Measurements from ENCODE around the gene CEP63.

CEP63 gene

DNA sequence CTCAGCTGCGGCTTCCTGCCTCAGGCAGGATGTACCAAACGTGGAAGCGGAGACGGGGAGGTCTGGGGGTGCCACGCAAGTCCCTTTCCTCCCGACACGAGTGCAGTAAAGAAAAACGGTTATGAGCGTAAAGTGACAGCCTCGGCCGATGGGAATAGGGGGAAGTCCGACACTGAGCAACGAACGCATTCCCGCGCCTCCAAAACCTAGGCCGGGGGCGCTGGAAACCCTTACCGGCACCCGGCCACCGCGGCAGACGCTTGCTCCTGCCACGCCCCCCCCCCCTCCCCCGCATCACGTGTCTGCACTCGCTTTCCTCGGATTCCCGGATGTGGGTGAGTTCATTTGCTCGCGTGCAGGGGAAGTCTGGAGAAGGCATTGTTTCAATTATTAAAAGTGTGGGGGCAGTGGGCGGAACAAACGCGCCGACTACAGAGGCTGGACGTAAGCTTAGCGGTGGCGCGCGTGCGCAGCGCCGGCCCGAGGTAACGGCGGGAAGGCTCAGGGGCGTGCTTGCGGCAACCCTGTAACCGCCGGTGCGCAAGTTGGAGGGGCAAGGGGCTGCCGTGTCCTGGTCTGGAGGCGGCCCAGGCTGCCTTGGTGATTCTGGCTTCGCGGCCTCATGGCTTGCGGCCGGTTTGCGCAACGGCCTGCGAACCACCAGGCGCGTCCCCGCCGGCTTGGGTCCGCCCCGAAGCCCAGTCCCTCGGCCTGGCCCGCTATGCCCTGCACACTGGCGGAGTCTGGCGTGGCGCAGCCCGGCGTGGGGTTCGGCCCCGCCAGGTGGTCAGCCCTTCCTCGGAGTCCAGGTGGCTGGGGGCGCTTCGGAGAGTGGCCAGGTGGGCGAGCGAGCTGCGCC lies at the start of gene CEP63, which contains the start of gene ANAPC13:
Gene CEP63 (plus strand): TSS at position 340 of the 859 bp plus-strand sequence. CDS start 9,264 bp downstream, outside the sequence.
Gene ANAPC13 (minus strand): TSS at position 268 of the 859 bp plus-strand sequence. CDS start 3,081 bp downstream, outside the sequence.
- DNase-seq = peak; percentile 94

DNA sequence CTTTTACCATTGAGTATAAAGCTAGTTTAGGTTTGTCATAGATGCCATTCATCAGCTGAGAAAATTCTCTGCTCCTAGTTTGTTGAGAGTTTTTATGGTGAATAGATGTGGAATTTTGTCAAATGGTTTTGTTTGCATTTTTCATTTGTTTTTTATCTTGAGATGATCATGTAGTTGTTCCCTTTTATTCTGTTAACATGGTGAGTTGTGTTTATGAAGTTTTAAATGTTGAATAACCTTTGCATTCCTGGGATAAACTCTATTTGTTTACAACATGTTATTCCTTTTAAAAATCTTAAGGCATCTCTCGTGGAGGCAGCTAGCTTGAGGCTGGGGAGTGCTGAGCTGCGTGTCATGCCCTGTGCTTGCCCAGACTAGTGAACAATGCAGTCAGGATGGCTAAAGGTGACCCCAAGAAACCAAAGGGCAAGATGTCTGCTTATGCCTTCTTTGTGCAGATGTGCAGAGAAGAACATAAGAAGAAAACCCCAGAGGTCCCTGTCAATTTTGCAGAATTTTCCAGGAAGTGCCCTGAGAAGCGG lies 48.6 kb upstream of the CEP63 start:
- DNase-seq = no peak

DNA sequence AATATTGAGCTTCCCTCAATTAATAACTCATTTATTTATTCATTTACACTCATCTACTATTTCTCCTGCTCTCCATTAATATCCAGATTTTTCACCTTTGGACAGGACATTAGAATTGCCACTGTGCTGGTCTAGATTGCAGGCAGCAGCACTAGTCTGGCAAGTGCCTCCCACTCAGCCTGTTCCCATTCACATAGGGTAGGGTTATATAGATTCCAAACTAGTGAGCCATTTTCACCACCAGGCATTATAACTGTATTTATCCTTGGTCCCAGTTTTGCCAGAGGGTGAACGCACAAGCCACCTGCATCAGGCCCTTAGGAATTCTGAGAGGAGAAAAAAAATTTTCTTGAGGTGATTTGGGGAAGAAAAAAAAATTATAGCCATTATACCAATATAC lies 44.5 kb upstream of the CEP63 start:
- no peak for DNase-seq

DNA sequence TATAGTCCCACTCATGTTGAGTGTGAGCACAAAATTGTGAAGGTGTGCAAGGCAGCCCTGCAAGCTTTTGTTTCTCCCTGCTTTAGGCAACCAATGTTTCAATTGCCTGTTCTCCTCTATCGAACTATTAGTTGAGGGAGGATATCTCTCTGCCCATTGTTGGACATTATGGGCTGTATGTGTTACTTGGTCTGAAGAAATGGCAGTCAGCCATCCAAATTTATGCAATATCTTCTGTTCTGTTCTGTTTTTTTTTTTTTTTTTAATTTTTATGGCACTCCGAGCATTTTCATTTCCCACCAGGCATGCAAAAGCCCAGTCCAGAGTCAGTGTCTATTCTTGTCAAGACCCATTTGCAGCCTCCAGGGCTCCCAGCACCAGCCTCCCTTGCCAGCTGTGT lies 44.0 kb upstream of the CEP63 start:
- no peak for DNase-seq

GRCh38 chr3:134445095-134445494 lies 40.8 kb upstream of the CEP63 start:
- no peak for DNase-seq

- DNase-seq = no peak
Measured at GRCh38 chr3:134445636-134446035, 40.2 kb upstream of the CEP63 start.

- DNase-seq = no peak
Measured at GRCh38 chr3:134446800-134447199, 39.1 kb upstream of the CEP63 start.

- no peak for DNase-seq
Measured at GRCh38 chr3:134447351-134447750, 38.5 kb upstream of the CEP63 start.

DNA sequence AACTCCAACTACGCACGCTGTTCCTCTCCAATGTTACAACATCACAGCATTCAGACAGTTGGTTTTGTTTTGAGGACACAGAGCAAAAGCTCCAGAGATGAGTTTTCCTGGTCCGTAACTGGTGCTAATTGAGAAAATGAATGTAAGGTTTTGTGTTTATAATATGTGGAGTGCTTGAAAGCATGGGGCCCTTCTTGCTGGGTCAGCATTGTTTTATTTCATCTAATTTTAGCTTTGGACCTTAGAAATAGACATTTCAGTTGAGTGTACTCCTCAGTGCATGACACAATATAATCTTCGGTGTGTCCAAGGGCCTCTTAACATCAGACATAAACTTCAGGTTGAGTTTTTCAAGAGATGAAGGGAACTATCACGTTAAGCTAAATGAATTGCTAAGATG lies 37.2 kb upstream of the CEP63 start:
- DNase-seq = no peak

DNA sequence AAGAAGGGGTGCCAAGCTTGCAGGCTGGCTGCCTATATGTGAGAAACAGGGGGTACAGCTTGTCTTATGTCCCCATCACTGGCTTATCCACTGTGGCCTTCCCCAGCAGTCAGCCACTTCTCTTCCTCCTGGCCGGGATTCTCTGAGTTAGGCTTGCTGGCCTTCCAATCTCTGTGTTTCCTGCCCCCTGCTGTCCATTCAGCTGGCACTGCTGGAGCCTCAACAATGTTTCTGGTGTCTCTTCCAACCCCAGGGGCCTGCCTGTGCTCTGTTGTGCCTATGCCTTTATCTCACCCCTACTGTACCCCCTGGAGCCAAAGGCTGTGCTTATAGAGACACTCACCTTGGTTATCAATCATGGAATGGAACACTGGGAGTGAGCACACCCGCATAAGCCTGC lies 36.6 kb upstream of the CEP63 start:
- peak; percentile 5 for DNase-seq

GRCh38 chr3:134449951-134450350 lies 35.9 kb upstream of the CEP63 start:
- DNase-seq = no peak

DNA sequence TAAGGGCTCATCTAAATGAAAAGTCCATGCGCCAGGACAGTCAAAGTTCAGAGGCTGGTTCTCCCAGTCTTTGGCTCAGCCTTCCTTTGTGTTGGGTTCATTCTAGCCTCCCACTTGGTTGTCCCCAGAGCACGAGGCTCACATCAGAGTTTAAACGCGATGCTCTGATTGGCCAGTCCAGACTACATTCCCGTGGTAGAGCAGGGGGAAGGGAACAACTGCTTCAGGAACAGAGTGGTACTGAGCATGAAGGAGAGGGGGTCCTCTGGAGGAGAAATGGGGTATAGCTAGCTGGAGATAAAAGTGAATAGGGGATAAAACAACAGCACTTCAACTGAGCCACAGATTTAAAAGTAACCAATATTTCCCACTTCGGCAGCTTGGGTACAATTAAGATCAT lies 32.2 kb upstream of the CEP63 start:
- no peak for DNase-seq

DNA sequence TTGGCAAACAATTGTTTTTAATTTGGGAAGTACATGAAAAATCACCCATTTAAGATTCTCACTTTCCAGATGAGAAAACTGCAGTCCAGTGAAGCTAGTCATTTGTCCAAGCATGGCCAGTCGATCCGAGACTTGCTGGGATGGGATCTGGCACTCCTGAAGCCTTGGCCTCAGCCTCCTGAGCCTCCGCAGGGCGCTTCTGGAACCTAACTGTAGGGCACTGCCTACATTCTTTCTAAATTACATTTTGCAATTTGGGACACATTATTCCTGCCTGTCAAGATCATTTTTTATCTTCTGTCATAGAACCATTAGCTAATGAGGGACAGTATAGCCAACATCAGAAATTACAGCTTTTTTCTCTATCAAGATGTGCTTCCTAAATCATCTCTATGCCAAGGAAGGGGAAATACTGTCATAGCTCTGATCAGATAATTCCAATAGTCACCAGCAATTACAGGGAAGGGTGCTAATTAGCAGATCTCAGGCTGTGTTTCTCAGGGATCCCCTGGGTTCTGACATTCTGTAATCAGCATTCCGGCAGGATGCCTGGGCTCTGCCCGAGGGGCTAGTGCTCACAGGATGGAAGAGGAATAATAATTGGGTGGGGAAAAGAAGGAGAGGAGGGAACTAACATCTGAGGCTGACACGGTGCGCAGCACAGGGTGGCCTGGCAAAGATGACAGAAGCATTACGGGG lies 28.3 kb upstream of the CEP63 start:
- DNase-seq = no peak

GRCh38 chr3:134458406-134458945 lies 27.4 kb upstream of the CEP63 start:
- DNase-seq = no peak

GRCh38 chr3:134459562-134459961 lies 26.3 kb upstream of the CEP63 start:
- no peak for DNase-seq

DNA sequence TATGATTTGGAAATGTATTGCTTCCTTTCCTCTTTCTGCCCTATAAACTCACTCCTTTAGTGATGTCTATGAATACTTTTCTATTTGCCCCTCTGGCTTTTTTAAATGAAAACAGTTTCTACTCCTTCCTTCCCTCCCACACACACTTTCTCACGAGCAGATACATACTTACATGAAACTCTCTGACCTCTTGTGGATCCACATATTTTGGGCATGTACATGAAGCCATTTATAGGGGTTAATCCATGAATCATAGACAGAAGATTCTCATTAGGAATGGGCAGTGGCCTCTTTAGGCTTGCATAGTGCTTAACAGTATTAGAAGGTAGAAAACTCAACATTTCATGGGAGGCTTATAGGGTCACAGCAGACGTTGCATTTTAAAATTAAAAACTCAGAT lies 24.9 kb upstream of the CEP63 start:
- DNase-seq = no peak

DNA sequence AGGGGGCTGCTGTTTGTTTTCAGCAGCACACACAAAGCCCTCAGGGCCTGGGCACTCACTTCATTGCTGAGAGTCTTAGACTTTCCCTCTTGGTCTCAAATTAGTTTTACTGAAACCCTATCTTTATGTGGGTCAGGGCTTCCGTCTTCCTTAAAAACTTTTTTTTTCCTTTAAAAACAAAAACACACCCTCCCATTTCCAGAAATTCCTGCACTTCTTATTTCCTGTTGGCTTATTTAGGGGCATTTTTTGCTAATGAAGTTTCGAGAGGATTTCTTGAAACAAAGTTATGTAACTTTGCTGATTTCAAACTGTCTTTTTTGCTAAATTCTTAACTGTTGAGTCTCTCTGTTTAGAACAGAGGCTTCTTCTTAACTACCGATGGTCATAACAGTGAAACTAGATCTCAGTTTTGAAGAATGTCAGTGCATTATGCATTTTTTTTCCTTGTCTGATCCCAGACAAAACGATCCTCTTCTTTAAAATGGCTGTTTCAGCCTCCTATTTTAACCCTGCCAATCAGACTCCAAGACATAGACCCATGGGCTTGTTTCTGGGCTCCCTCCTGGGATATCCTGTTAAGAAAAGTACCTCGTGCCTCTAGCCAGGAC lies 23.4 kb upstream of the CEP63 start:
- DNase-seq = no peak

DNA sequence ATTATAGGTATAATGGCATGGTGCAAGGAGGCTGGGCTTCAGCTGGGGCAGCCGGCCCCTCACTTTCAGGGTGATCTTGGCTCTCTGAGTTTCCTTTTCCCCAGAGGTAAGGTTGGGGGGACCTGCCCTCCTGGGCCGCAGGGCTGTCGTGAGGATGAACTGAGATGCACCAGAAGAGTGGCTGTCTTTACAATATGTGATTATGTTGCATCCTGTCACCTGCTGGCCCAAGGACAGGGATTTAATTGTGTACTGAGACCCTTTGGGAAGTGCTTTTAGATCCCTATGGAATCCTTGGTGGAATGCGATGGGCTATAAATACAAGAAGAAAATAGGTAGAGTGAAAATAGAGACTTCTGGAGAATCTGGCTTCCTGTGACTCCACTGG lies 22.2 kb upstream of the CEP63 start:
- DNase-seq = no peak

DNA sequence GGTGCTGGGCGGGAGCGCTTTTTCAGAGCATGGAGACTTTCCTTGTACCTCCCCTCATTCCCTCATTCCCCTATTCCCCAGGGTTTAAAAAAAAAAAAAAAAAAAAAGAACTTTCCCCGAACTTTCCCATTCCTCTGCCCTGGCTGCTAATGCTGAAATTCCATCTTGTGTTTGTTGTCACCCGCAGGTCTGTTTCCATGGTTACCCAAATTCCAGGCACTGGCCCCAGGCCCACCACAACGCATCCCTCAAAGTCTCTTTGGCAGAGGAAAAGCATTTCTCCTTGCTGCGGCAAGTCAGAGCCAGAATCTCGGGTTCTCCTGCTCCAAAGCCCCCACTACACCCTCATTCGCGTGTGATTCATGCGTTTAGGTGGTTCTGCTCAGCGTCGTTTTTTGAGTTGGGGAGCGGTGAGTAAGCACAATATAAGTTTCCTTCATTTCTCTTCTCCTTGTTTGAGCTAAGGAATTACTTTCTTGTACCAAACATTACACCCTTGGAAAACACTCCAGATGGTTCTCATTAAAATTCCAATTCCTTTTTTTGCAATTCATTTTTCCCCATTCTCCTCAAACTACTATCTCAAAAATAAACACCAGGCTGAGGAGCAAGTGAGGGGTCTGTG lies 21.7 kb upstream of the CEP63 start:
- no peak for DNase-seq

DNA sequence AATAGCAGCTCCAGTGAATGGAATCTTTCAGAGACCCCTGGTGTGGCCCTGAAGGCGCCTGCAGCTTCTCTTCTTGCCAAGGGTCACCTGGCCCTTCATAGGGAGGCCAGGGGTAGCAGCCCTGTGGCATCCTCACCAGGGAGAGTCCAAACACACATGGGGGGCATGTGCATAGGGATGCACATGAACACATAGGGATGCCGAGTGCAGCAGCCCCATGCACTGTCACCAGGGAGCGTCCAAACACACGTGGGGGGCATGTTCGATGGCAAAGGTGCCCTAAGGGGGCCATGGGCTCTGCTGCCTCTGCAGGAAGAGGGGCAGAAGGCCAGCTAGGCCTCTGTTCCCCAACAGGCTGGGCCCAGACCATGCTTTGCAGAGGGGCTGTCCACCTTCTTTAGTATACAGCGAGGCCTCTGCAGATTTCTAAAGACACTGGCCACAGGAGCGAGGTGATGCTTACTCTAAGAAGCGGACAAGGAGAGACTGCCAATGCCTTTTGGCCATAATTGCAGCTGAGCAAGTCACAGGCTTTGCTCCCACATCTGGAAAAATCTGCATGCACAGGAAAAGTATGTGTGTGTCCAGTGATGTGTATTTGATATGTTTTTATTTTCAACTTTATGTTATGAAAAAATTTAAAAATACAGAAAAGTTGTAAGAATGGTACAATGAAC lies 21.0 kb upstream of the CEP63 start:
- DNase-seq = no peak

DNA sequence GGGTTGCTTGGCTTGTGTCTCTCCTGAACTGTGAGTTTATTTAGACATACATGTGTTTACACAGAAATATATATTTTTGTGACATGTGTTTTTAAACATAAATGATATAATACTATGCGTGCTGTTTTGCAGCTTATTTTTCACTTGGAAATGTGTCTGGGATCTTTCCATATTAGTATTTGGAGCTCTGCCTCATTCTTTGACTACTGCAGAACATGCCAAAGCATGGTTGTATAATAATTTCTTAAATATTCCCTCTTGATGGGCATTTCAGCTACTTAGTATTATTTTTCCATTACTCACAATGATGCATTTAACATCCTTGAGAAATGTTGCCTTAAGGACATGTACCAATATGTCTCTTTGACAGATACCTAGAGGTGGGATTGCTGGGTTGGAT lies 19.5 kb upstream of the CEP63 start:
- DNase-seq = no peak

DNA sequence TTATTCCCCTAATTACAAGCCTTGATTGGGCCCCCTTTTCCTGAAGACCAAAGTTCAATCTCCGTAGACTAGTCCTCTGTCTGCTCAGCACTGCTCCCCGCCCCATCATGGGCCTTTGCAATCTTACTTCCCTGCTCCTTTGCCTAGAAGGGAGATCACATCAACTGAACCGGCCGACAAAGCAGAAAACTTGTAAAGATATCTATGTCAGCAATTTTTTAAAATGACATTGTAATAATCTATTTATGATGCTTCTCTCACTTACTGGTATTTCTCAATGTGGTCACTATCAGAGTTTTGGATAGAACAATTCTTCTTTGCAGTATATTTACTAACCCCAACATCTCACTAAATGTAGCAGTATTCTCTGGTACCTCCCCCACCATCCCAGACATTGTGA lies 17.3 kb upstream of the CEP63 start:
- DNase-seq = no peak
